K562 (cell line): ENCODE measurements around the gene HSD17B12. TPM values are rescaled to one million over a fixed set of nuclear protein-coding genes. Genes with fewer than 3 reads are reported as not detected.

ENCODE experiments used
- ATAC-seq: fragments of 200-7000 bp; cut with Tn5 transposase; 3 replicates; pipeline ENCODE4 v1.9.1; 2020; ENCODE audit warnings: moderate library complexity
- BruUV-seq: library from RNA; stranded (reverse); fragments of 400-500 nt; replicated peaks from 2 replicates; lab custom pipeline; 2021; lab: Mats Ljungman, UMichigan
- CTCF ChIA-PET: fragments of 300-600 bp; formaldehyde crosslinking; extraction: SDS; loops from one replicate; lab custom pipeline; 2021; ENCODE audit warnings: low intra/inter-chr PET ratio; lab: Yijun Ruan, JAX
- POLR2A ChIA-PET: fragments of 300-600, 350-650 bp; sonication (Branson Sonifier 250); formaldehyde crosslinking; extraction: SDS; loops from one replicate; lab custom pipeline; 2021; ENCODE audit warnings: antibody characterized with exemption, inconsistent platforms; lab: Yijun Ruan, JAX
- DNase-seq, 4 experiments: peaks; one replicate each; pipeline versions ENCODE4 v3.0.0 to v3.0.0-alpha.2; 2011 to 2018; ENCODE audit warnings: low spot score in 3 of 4, mixed read lengths in 3 of 4; ENCODE audit errors: extremely low read depth in 1 of 4
- FAIRE-seq: peaks from 2 replicates; lab custom pipeline; 2011; peaks lifted over from hg19 to GRCh38; lab: Jason Lieb, UNC
- H2AFZ ChIP-seq: 2 replicates; pipeline ENCODE4 v1.6.0; 2011; ENCODE audit warnings: low read depth, low read length, control low read depth, inconsistent platforms
- H3K27ac ChIP-seq: fragments of 200-600 bp; 3 replicates; pipeline ENCODE4 v1.8.0; 2011; ENCODE audit warnings: low read depth, mild to moderate bottlenecking, control low read depth, inconsistent platforms, low read length, moderate library complexity, mixed read lengths; ENCODE audit errors: extremely low read depth
- H3K27me3 ChIP-seq, 2 experiments: fragments of 300-600 bp in 1 of 2; 2 replicates in 1 of 2; 3 replicates in 1 of 2; pipeline versions ENCODE4 v1.6.0 to v1.8.0; 2011; ENCODE audit warnings: inconsistent platforms in 2 of 2, low read length in 2 of 2, mild to moderate bottlenecking in 1 of 2, mixed read lengths in 1 of 2, moderate library complexity in 1 of 2; ENCODE audit not compliant: control insufficient read depth in 2 of 2, insufficient read depth in 2 of 2
- H3K36me3 ChIP-seq: fragments of 300-600 bp; 3 replicates; pipeline ENCODE4 v1.8.0; 2011; ENCODE audit warnings: mild to moderate bottlenecking, low read length, inconsistent platforms; ENCODE audit not compliant: control insufficient read depth, insufficient read depth
- H3K4me1 ChIP-seq, 2 experiments: fragments of 200-600 bp in 1 of 2; replicated peaks in 1 of 2; 2 replicates in 1 of 2; 3 replicates in 1 of 2; pipeline versions ENCODE4 v1.5.1 to v1.8.0; 2011; ENCODE audit warnings: inconsistent platforms in 2 of 2, low read length in 2 of 2, mild to moderate bottlenecking in 1 of 2, mixed read lengths in 1 of 2, moderate library complexity in 1 of 2; ENCODE audit not compliant: control insufficient read depth in 2 of 2, insufficient read depth in 2 of 2
- H3K4me2 ChIP-seq: 2 replicates; pipeline ENCODE4 v1.6.1; 2011; ENCODE audit warnings: low read length, control low read depth, inconsistent platforms, mixed read lengths; ENCODE audit not compliant: insufficient read depth
- H3K4me3 ChIP-seq: fragments of 200-600 bp; sonication (generic), shearing (Covaris generic); 2 replicates; pipeline ENCODE4 v1.5.1; 2016; ENCODE audit warnings: control low read depth, inconsistent platforms
- H3K79me2 ChIP-seq: fragments of 200-600 bp; 3 replicates; pipeline ENCODE4 v1.8.0; 2011; ENCODE audit warnings: low read length, inconsistent platforms; ENCODE audit not compliant: control insufficient read depth, insufficient read depth
- H3K9ac ChIP-seq, 2 experiments: 2 replicates each; pipeline versions ENCODE4 v1.6.0 to v1.6.1; 2011; ENCODE audit warnings: low read depth in 2 of 2, low read length in 2 of 2, control low read depth in 1 of 2, inconsistent platforms in 1 of 2, mild to moderate bottlenecking in 1 of 2, mixed read lengths in 1 of 2; ENCODE audit not compliant: insufficient read depth in 1 of 2
- H3K9me1 ChIP-seq: one replicate; pipeline ENCODE4 v1.6.0; 2011; ENCODE audit warnings: inconsistent platforms, mild to moderate bottlenecking, low read length, moderate library complexity; ENCODE audit not compliant: control insufficient read depth, insufficient read depth
- H3K9me3 ChIP-seq: replicated peaks from 2 replicates; pipeline ENCODE4 v1.5.1; 2011; ENCODE audit warnings: low read depth, low read length, inconsistent platforms; ENCODE audit not compliant: control insufficient read depth, insufficient read depth
- H4K20me1 ChIP-seq: replicated peaks from 2 replicates; pipeline ENCODE4 v1.6.1; 2011; ENCODE audit warnings: low read length, inconsistent platforms, mixed read lengths; ENCODE audit not compliant: control insufficient read depth, insufficient read depth
- CHAMP1 ChIP-seq: fragments of 450-650 bp; IDR thresholded peaks from 2 replicates; pipeline ENCODE4 v1.6.1; 2016; ENCODE audit warnings: mild to moderate bottlenecking
- CTBP1 ChIP-seq: fragments of 450-650 bp; IDR thresholded peaks from 2 replicates; pipeline ENCODE4 v1.6.1; 2016; ENCODE audit warnings: borderline replicate concordance
- DACH1 ChIP-seq: fragments of 450-650 bp; IDR thresholded peaks from 2 replicates; pipeline ENCODE4 v1.6.1; 2018; ENCODE audit not compliant: partially characterized antibody
- FOXA3 ChIP-seq, 2 experiments: fragments of 450-650 bp in 1 of 2; sonication (generic) in 1 of 2; formaldehyde crosslinking; IDR thresholded peaks in 1 of 2; conservative IDR thresholded peaks in 1 of 2; 2 replicates each; pipeline versions ENCODE4 v1.4.0 to v1.8.0; 2020 to 2022; ENCODE audit warnings: mild to moderate bottlenecking in 2 of 2, missing genetic modification reagents in 1 of 2
- HES1 ChIP-seq: fragments of 450-650 bp; IDR thresholded peaks from 2 replicates; pipeline ENCODE4 v1.6.1; 2016; ENCODE audit warnings: low read depth, mild to moderate bottlenecking, moderate library complexity
- HOXB6 ChIP-seq: fragments of 250-450 bp; sonication (Bioruptor Pico); IDR thresholded peaks from 2 replicates; pipeline ENCODE4 v1.5.1; 2022; ENCODE audit warnings: mild to moderate bottlenecking, borderline replicate concordance
- IRF2 ChIP-seq: sonication (generic); formaldehyde crosslinking; IDR thresholded peaks from 2 replicates; pipeline ENCODE4 v1.8.1; 2022; ENCODE audit warnings: mild to moderate bottlenecking, missing genetic modification reagents
- PRPF4 ChIP-seq: fragments of 200-400 bp; formaldehyde crosslinking; IDR thresholded peaks from one replicate; pipeline ENCODE4 v1.6.1; 2017; ENCODE audit warnings: low read length, low read depth, mild to moderate bottlenecking; ENCODE audit not compliant: insufficient read depth, poor library complexity, severe bottlenecking
- RREB1 ChIP-seq: fragments of 250-450 bp; sonication (Bioruptor Pico); IDR thresholded peaks from 2 replicates; pipeline ENCODE4 v1.4.0; 2020
- SRSF1 ChIP-seq: fragments of 200-400 bp; formaldehyde crosslinking; IDR thresholded peaks from 2 replicates; pipeline ENCODE4 v1.6.1; 2017; ENCODE audit warnings: mild to moderate bottlenecking, low read depth, low read length, moderate library complexity
- TRIM24 ChIP-seq, 2 experiments: fragments of 450-650 bp; IDR thresholded peaks; 2 replicates each; pipeline ENCODE4 v1.6.1; 2016
- ZNF232 ChIP-seq: sonication (generic); formaldehyde crosslinking; IDR thresholded peaks from 2 replicates; pipeline ENCODE4 v1.8.0; 2022; ENCODE audit warnings: mild to moderate bottlenecking, missing genetic modification reagents
- ZNF41 ChIP-seq: fragments of 250-450 bp; sonication (Bioruptor Pico); conservative IDR thresholded peaks from 2 replicates; pipeline ENCODE4 v1.4.0; 2020; ENCODE audit warnings: mild to moderate bottlenecking
- WGBS: fragments of 100-300 bp; shearing (Covaris generic); methylation state at CpG from one replicate; pipeline ENCODE4 v1.1.6; 2016; ENCODE audit warnings: low coverage, mixed read lengths; ENCODE audit not compliant: insufficient coverage; ENCODE audit errors: missing lambda C conversion rate; 5-methylcytosine and 5-hydroxymethylcytosine counted together
- in situ Hi-C: fragments of 300-500 bp; cut with MboI; formaldehyde crosslinking; loops from 4 replicates; pipeline ENCODE4 v1.15.0; 2018; ENCODE audit warnings: inconsistent platforms, mixed read lengths
- intact Hi-C: fragments of 100-400 bp; cut with micrococcal nuclease; formaldehyde crosslinking; loops from 2 replicates; pipeline ENCODE4 v1.14.2; 2022
- polyA plus RNA-seq, 8 experiments: library from polyadenylated mRNA; depleted of rRNA in 4 of 8; stranded (reverse) in 5 of 8; unstranded in 3 of 8; fragments of >200 nt; fragmentation: Nextera tagmentation in 2 of 8; fragmentation: Illumina TruSeq in 1 of 8; extraction: Ambion mirVana in 2 of 8; extraction: Trizol in 1 of 8; gene quantifications; 2 replicates each; pipeline versions ENCODE4 v1.2.1 to v1.2.3, GENCODE V29; 2011 to 2014; ENCODE audit warnings: inconsistent platforms in 1 of 8, missing spikeins in 1 of 8
- total RNA-seq, 7 experiments: library from RNA; depleted of rRNA in 6 of 7; stranded (reverse); fragments of >200 nt in 6 of 7; fragmentation: Illumina TruSeq in 2 of 7; extraction: Trizol in 2 of 7; gene quantifications; 2 replicates each; pipeline versions ENCODE4 v1.2.1 to v1.2.3, GENCODE V29; 2011 to 2021; ENCODE audit warnings: low replicate concordance in 1 of 7

Gene HSD17B12
- total and polyA plus RNA-seq, 9 of the 15 experiments (the other 6 are each of a cell fraction or from before 2014, with no cell fraction given), result 9.1 to 34.5 (median 23.3) TPM

DNA sequence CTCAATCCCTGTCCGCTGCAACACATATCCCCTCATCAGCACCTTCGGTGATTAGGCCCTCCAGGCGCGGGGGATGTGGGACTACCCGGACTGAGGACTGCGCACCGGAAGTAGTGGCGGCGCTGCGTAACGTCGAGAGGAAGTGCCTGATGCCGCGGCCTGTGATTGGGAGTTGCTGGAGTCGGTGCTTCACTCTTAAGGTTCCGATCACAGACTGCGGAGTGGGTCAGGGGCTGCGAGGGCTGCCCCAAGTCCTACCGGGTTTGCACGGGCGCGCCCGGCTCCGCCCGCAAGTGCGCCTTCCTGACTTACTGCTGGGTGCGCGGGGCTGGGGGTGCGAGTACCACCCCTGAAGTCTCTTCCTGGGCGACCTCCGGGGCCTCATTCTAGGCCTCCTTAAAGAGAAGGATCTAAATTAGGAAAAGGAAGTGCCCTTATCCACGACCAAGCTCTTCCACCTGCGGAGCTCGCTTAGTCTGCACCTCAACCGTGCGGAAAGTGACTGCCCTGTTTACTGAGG lies 200.2 kb downstream of the HSD17B12 start, which contains the start of gene ALKBH3:
TSS of gene ALKBH3 (plus strand) at position 192 of the 520 bp plus-strand sequence. CDS start 1,822 bp downstream, outside the sequence.
- ChIA-PET POLR2A (interaction anchor here (0.7 kb wide), 1 partner anchor 8 kb away, joined by 3 read pairs; no protein-coding TSS in a partner anchor), CTCF (no interaction called here)
- H3K4me1 ChIP-seq, result peaks cover 0 to 6% of the 10 kb centered on the region in 2 experiments; a peak in 4 of 5 replicates
- H3K9me1 ChIP-seq, result no peaks in the 10 kb centered on the region
- no peaks in the 10 kb centered on the region for H4K20me1 ChIP-seq
- in situ Hi-C loops (no loop called here), intact Hi-C loops (no loop called here)
- FAIRE-seq, result peak; percentile 74
- peak within 1 kb of the TSS; percentile 90 for H2AFZ ChIP-seq
- peak within 1 kb of the TSS; percentile 67 to 81 for H3K9ac ChIP-seq
- no peaks in the 10 kb centered on the region for H3K27me3 ChIP-seq
- H3K36me3 ChIP-seq, result peaks cover 13% of the 10 kb centered on the region; the same call in 1 of the 3 replicates
- H3K27ac ChIP-seq, result peak within 1 kb of the TSS; percentile 69; the same call in 2 of the 3 replicates
- DNase-seq, result peak; percentile 79 to 91 (median 82)
- peaks cover 9% of the 10 kb centered on the region for H3K79me2 ChIP-seq
- H3K4me3 ChIP-seq, result peak within 1 kb of the TSS; percentile 86
- WGBS, result 3% methylated on average over 36 of the region's 36 CpGs
- ATAC-seq, result peak; percentile 100
- no TSS peak for BruUV-seq
- peak within 1 kb of the TSS; percentile 86 for H3K4me2 ChIP-seq
- peaks cover 3% of the 10 kb centered on the region for H3K9me3 ChIP-seq
- TF ChIP-seq FOXA3 (CRISPR knock-in tag; conservative IDR thresholded peaks at IDR 0.05 in 1 of 2, IDR thresholded peaks at IDR 0.05 in 1 of 2) (no peak), HES1 (no peak), CHAMP1 (peak; percentile 99), CTBP1 (peak; percentile 79; the same call in 1 of the 2 replicates), IRF2 (CRISPR knock-in tag) (no peak), TRIM24 (IDR thresholded peaks at IDR 0.05) (peak in 1 of 2 experiments; percentile 96; a peak in 2 of 4 replicates), ZNF41 (CRISPR knock-in tag) (no peak), HOXB6 (peak; percentile 58; the same call in 1 of the 2 replicates), RREB1 (peak; percentile 90), ZNF232 (CRISPR knock-in tag) (no peak), SRSF1 (peak; percentile 97), PRPF4 (no peak), DACH1 (peak; percentile 6)
